NT2/D1 (cell line): ENCODE results near the gene TFCP2L1.
"Not testable (repeated sequence)": the region's sequence is repeated elsewhere in the genome, so short reads cannot be mapped to it uniquely, and the experiment has no call there.

ENCODE experiments used
- DNase-seq: peaks from one replicate; pipeline ENCODE4 v3.0.0-alpha.2; 2011; ENCODE audit warnings: low read depth, low spot score
- H3K27me3 ChIP-seq: 2 replicates; pipeline ENCODE4 v1.6.0; 2011; ENCODE audit warnings: mild to moderate bottlenecking; ENCODE audit not compliant: insufficient read length, insufficient read depth
- H3K36me3 ChIP-seq: 2 replicates; pipeline ENCODE4 v1.6.1; 2011; ENCODE audit warnings: mild to moderate bottlenecking, low read length, mixed read lengths; ENCODE audit not compliant: insufficient read depth, insufficient read length
- H3K4me1 ChIP-seq: 2 replicates; pipeline ENCODE4 v1.5.1; 2011; ENCODE audit not compliant: insufficient read depth, insufficient read length
- H3K4me3 ChIP-seq: 2 replicates; pipeline ENCODE4 v1.5.1; 2011; ENCODE audit warnings: low read depth; ENCODE audit not compliant: insufficient read length
- H3K9ac ChIP-seq: 2 replicates; pipeline ENCODE4 v1.6.0; 2011; ENCODE audit warnings: low read depth; ENCODE audit not compliant: insufficient read length
- H3K9me3 ChIP-seq: 2 replicates; pipeline ENCODE4 v1.5.1; 2011; ENCODE audit warnings: mild to moderate bottlenecking, low read length; ENCODE audit not compliant: insufficient read depth
- SUZ12 ChIP-seq: IDR thresholded peaks from 2 replicates; pipeline ENCODE4 v1.6.1; 2011; ENCODE audit not compliant: insufficient read length, insufficient read depth; ENCODE audit errors: extremely low read depth
- YY1 ChIP-seq: IDR thresholded peaks from 2 replicates; pipeline ENCODE4 v1.6.1; 2011; ENCODE audit not compliant: insufficient read length, insufficient read depth
- ZNF274 ChIP-seq: IDR thresholded peaks from 2 replicates; pipeline ENCODE4 v1.6.1; 2011; ENCODE audit warnings: mild to moderate bottlenecking, low read depth, low read length

The TFCP2L1 gene

GRCh38 chr2:121279476-121280220, 5.4 kb downstream of the TFCP2L1 start:
- no peak for DNase-seq
- TF ChIP-seq SUZ12 (no peak), YY1 (no peak), ZNF274 (no peak)
- H3K4me1 ChIP-seq = peaks cover 4% of the 10 kb centered on the region

GRCh38 chr2:121276341-121276740, 8.7 kb downstream of the TFCP2L1 start:
- no peak overlapping the region for H3K4me3 ChIP-seq
- no peaks in the 10 kb centered on the region for H3K27me3 ChIP-seq
- H3K9ac ChIP-seq = no peak overlapping the region
- no peak for TF ChIP-seq ZNF274
- no peak for TF ChIP-seq SUZ12
- no peak for TF ChIP-seq YY1
- H3K4me1 ChIP-seq = no peaks in the 10 kb centered on the region
- H3K9me3 ChIP-seq = no peaks in the 10 kb centered on the region
- no peak for DNase-seq
- H3K36me3 ChIP-seq = no peaks in the 10 kb centered on the region

More at GRCh38 chr2:121279476-121280220, 5.4 kb downstream of the TFCP2L1 start:
- H3K4me3 ChIP-seq = no peak overlapping the region
- peaks cover 15% of the 10 kb centered on the region for H3K27me3 ChIP-seq
- H3K9me3 ChIP-seq = no peaks in the 10 kb centered on the region
- H3K36me3 ChIP-seq = no peaks in the 10 kb centered on the region
- H3K9ac ChIP-seq = no peak overlapping the region

GRCh38 chr2:121273116-121273515, 11.9 kb downstream of the TFCP2L1 start:
- TF ChIP-seq YY1 (no peak), SUZ12 (no peak)
- Histone ChIP-seq H3K4me1 (no peaks in the 10 kb centered on the region), H3K9ac (no peak overlapping the region), H3K4me3 (no peak overlapping the region), H3K27me3 (no peaks in the 10 kb centered on the region), H3K36me3 (no peaks in the 10 kb centered on the region), H3K9me3 (no peaks in the 10 kb centered on the region)
- DNase-seq = no peak

- H3K4me1 ChIP-seq = no peaks in the 10 kb centered on the region
- no peak overlapping the region for H3K9ac ChIP-seq
- no peak for DNase-seq
- no peaks in the 10 kb centered on the region for H3K27me3 ChIP-seq
- TF ChIP-seq SUZ12 = no peak
- no peak for TF ChIP-seq ZNF274
- no peak for TF ChIP-seq YY1
- no peaks in the 10 kb centered on the region for H3K9me3 ChIP-seq
- H3K4me3 ChIP-seq = no peak overlapping the region
- H3K36me3 ChIP-seq = no peaks in the 10 kb centered on the region
Measured at GRCh38 chr2:121272596-121272995, 12.4 kb downstream of the TFCP2L1 start.

- not testable (repeated sequence) for DNase-seq, H3K4me1 ChIP-seq, H3K9ac ChIP-seq, H3K27me3 ChIP-seq, H3K4me3 ChIP-seq, H3K9me3 ChIP-seq, H3K36me3 ChIP-seq
Measured at GRCh38 chr2:121269436-121269835, 15.6 kb downstream of the TFCP2L1 start.

GRCh38 chr2:121266543-121267106, 18.4 kb downstream of the TFCP2L1 start:
- TF ChIP-seq YY1 = no peak
- no peak for TF ChIP-seq SUZ12
- no peak for TF ChIP-seq ZNF274
- no peaks in the 10 kb centered on the region for H3K27me3 ChIP-seq
- H3K4me3 ChIP-seq = no peak overlapping the region
- no peaks in the 10 kb centered on the region for H3K4me1 ChIP-seq
- no peak overlapping the region for H3K9ac ChIP-seq
- H3K36me3 ChIP-seq = no peaks in the 10 kb centered on the region
- DNase-seq = no peak
- H3K9me3 ChIP-seq = no peaks in the 10 kb centered on the region

- Histone ChIP-seq H3K9ac (no peak overlapping the region), H3K4me1 (peaks cover 5% of the 10 kb centered on the region), H3K36me3 (no peaks in the 10 kb centered on the region), H3K4me3 (no peak overlapping the region), H3K9me3 (no peaks in the 10 kb centered on the region), H3K27me3 (no peaks in the 10 kb centered on the region)
- no peak for TF ChIP-seq YY1
- TF ChIP-seq ZNF274 = no peak
- TF ChIP-seq SUZ12 = no peak
- no peak for DNase-seq
Measured at GRCh38 chr2:121263996-121264715, 20.8 kb downstream of the TFCP2L1 start.
